Measurements from ENCODE around the gene GJD2.

Gene GJD2

GRCh38 chr15:34724481-34724880 lies 30.3 kb downstream of the GJD2 start:
- H3K4me1 Mint-ChIP-seq (ENCODE audit: low read depth) = no peaks in the 10 kb centered on the region
- H3K9me3 Mint-ChIP-seq = peaks cover 4% of the 10 kb centered on the region
- no peaks in the 10 kb centered on the region for H3K36me3 Mint-ChIP-seq (ENCODE audit: low read depth)
- H3K27ac Mint-ChIP-seq = no peak overlapping the region
- no peak overlapping the region for H3K4me3 Mint-ChIP-seq
- peaks cover 54% of the 10 kb centered on the region for H3K27me3 Mint-ChIP-seq (ENCODE audit: low read depth)

- Mint-ChIP-seq H3K36me3 (ENCODE audit: low read depth) (no peaks in the 10 kb centered on the region), H3K27me3 (ENCODE audit: low read depth) (peaks cover 46% of the 10 kb centered on the region), H3K4me3 (no peak overlapping the region), H3K9me3 (no peaks in the 10 kb centered on the region), H3K27ac (no peak overlapping the region), H3K4me1 (ENCODE audit: low read depth) (no peaks in the 10 kb centered on the region)
Observed at GRCh38 chr15:34722439-34722836, 32.4 kb downstream of the GJD2 start.

GRCh38 chr15:34721802-34722438 lies 32.9 kb downstream of the GJD2 start:
- Mint-ChIP-seq H3K27ac (no peak overlapping the region), H3K4me1 (ENCODE audit: low read depth) (no peaks in the 10 kb centered on the region), H3K36me3 (ENCODE audit: low read depth) (no peaks in the 10 kb centered on the region), H3K27me3 (ENCODE audit: low read depth) (peaks cover 41% of the 10 kb centered on the region), H3K9me3 (no peaks in the 10 kb centered on the region), H3K4me3 (no peak overlapping the region)

- H3K4me3 Mint-ChIP-seq = no peak overlapping the region
- H3K27ac Mint-ChIP-seq = no peak overlapping the region
- H3K4me1 Mint-ChIP-seq (ENCODE audit: low read depth) = no peaks in the 10 kb centered on the region
- no peaks in the 10 kb centered on the region for H3K36me3 Mint-ChIP-seq (ENCODE audit: low read depth)
- H3K27me3 Mint-ChIP-seq (ENCODE audit: low read depth) = peaks cover 42% of the 10 kb centered on the region
- H3K9me3 Mint-ChIP-seq = no peaks in the 10 kb centered on the region
Observed at GRCh38 chr15:34721157-34721801, 33.5 kb downstream of the GJD2 start.

- Mint-ChIP-seq H3K27ac (no peak overlapping the region), H3K4me3 (no peak overlapping the region), H3K9me3 (no peaks in the 10 kb centered on the region), H3K27me3 (ENCODE audit: low read depth) (peaks cover 45% of the 10 kb centered on the region), H3K36me3 (ENCODE audit: low read depth) (no peaks in the 10 kb centered on the region), H3K4me1 (ENCODE audit: low read depth) (no peaks in the 10 kb centered on the region)
Observed at GRCh38 chr15:34719695-34720094, 35.1 kb downstream of the GJD2 start.

- no peak overlapping the region for H3K4me3 Mint-ChIP-seq
- no peaks in the 10 kb centered on the region for H3K4me1 Mint-ChIP-seq (ENCODE audit: low read depth)
- no peaks in the 10 kb centered on the region for H3K9me3 Mint-ChIP-seq
- no peaks in the 10 kb centered on the region for H3K36me3 Mint-ChIP-seq (ENCODE audit: low read depth)
- peaks cover 43% of the 10 kb centered on the region for H3K27me3 Mint-ChIP-seq (ENCODE audit: low read depth)
- H3K27ac Mint-ChIP-seq = no peak overlapping the region
Observed at GRCh38 chr15:34718681-34719665, 35.8 kb downstream of the GJD2 start.

- Mint-ChIP-seq H3K9me3 (no peaks in the 10 kb centered on the region), H3K4me1 (ENCODE audit: low read depth) (no peaks in the 10 kb centered on the region), H3K4me3 (no peak overlapping the region), H3K27me3 (ENCODE audit: low read depth) (peaks cover 39% of the 10 kb centered on the region), H3K36me3 (ENCODE audit: low read depth) (no peaks in the 10 kb centered on the region), H3K27ac (no peak overlapping the region)
Observed at GRCh38 chr15:34717729-34718128, 37.1 kb downstream of the GJD2 start.

- Mint-ChIP-seq H3K27ac (no peak overlapping the region), H3K27me3 (ENCODE audit: low read depth) (peaks cover 34% of the 10 kb centered on the region), H3K36me3 (ENCODE audit: low read depth) (no peaks in the 10 kb centered on the region), H3K4me1 (ENCODE audit: low read depth) (no peaks in the 10 kb centered on the region), H3K9me3 (no peaks in the 10 kb centered on the region), H3K4me3 (no peak overlapping the region)
Observed at GRCh38 chr15:34716111-34716510, 38.7 kb downstream of the GJD2 start.

- H3K36me3 Mint-ChIP-seq (ENCODE audit: low read depth) = no peaks in the 10 kb centered on the region
- H3K4me1 Mint-ChIP-seq (ENCODE audit: low read depth) = no peaks in the 10 kb centered on the region
- H3K27ac Mint-ChIP-seq = no peak overlapping the region
Observed at GRCh38 chr15:34714476-34715121, 40.2 kb downstream of the GJD2 start.

GRCh38 chr15:34713635-34714034 lies 41.2 kb downstream of the GJD2 start:
- Mint-ChIP-seq H3K27me3 (ENCODE audit: low read depth) (peaks cover 30% of the 10 kb centered on the region), H3K9me3 (no peaks in the 10 kb centered on the region), H3K27ac (no peak overlapping the region), H3K36me3 (ENCODE audit: low read depth) (no peaks in the 10 kb centered on the region), H3K4me1 (ENCODE audit: low read depth) (no peaks in the 10 kb centered on the region), H3K4me3 (no peak overlapping the region)

More at GRCh38 chr15:34714476-34715121, 40.2 kb downstream of the GJD2 start:
- H3K27me3 Mint-ChIP-seq (ENCODE audit: low read depth) = peaks cover 26% of the 10 kb centered on the region
- no peak overlapping the region for H3K4me3 Mint-ChIP-seq
- no peaks in the 10 kb centered on the region for H3K9me3 Mint-ChIP-seq

GRCh38 chr15:34709866-34710265 lies 44.9 kb downstream of the GJD2 start:
- no peak overlapping the region for H3K27ac Mint-ChIP-seq
- no peaks in the 10 kb centered on the region for H3K4me1 Mint-ChIP-seq (ENCODE audit: low read depth)
- H3K4me3 Mint-ChIP-seq = no peak overlapping the region
- H3K9me3 Mint-ChIP-seq = no peaks in the 10 kb centered on the region
- H3K27me3 Mint-ChIP-seq (ENCODE audit: low read depth) = peaks cover 45% of the 10 kb centered on the region
- no peaks in the 10 kb centered on the region for H3K36me3 Mint-ChIP-seq (ENCODE audit: low read depth)

GRCh38 chr15:34708422-34708821 lies 46.4 kb downstream of the GJD2 start:
- peaks cover 54% of the 10 kb centered on the region for H3K27me3 Mint-ChIP-seq (ENCODE audit: low read depth)
- H3K4me3 Mint-ChIP-seq = no peak overlapping the region
- no peaks in the 10 kb centered on the region for H3K9me3 Mint-ChIP-seq
- H3K27ac Mint-ChIP-seq = no peak overlapping the region
- H3K4me1 Mint-ChIP-seq (ENCODE audit: low read depth) = no peaks in the 10 kb centered on the region
- no peaks in the 10 kb centered on the region for H3K36me3 Mint-ChIP-seq (ENCODE audit: low read depth)

GRCh38 chr15:34701536-34701935 lies 53.3 kb downstream of the GJD2 start:
- H3K9me3 Mint-ChIP-seq = no peaks in the 10 kb centered on the region
- no peak overlapping the region for H3K27ac Mint-ChIP-seq
- H3K4me1 Mint-ChIP-seq (ENCODE audit: low read depth) = no peaks in the 10 kb centered on the region
- H3K4me3 Mint-ChIP-seq = no peak overlapping the region
- H3K36me3 Mint-ChIP-seq (ENCODE audit: low read depth) = no peaks in the 10 kb centered on the region
- peaks cover 38% of the 10 kb centered on the region for H3K27me3 Mint-ChIP-seq (ENCODE audit: low read depth)

All from T-helper 1 cell treated with Interleukin-12 subunit alpha and Interleukin-12 subunit beta and Interleukin-4 antibody, amounts not matched to agents 30 μg/mL and 1 μg/mL, for 36 hours (primary cell).